ENCODE results near the gene STH.

- TF ChIP-seq CTCF (IDR thresholded peaks at IDR 0.05; ENCODE audit: insufficient read depth, low read depth, low read length) (no peak), EZH2 (IDR thresholded peaks at IDR 0.05; ENCODE audit: insufficient read depth, low read length) (no peak)
Measured at GRCh38 chr17:45958307-45958706, 40.7 kb upstream of the STH start.
